A549 treated with CORT108297 at 1 μM for 4 hours (cell line): ENCODE data around the gene DENND4C. TPM values are rescaled to one million over a fixed set of nuclear protein-coding genes. Genes with fewer than 3 reads are reported as not detected.

Source experiments
- total RNA-seq: library from RNA; stranded (reverse); fragments of 200-300 nt; extraction: Qiagen RNA extraction; gene quantifications from 5 replicates; pipeline ENCODE4 v1.2.3, GENCODE V29; 2022

DENND4C gene
- 14.4 to 21.5 TPM (median 16.4 TPM) in 5 replicates for total RNA-seq

GRCh38 chr9:19230355-19231125 lies at the start of gene DENND4C:
Gene DENND4C (plus strand): TSS chr9:19230693. CDS start chr9:19276175, 45,482 bp downstream.

GRCh38 chr9:19408693-19409400 lies 178.4 kb downstream of the DENND4C start, which contains the start of gene ACER2:
Gene ACER2 (plus strand): TSS chr9:19409009. CDS start chr9:19409085, 76 bp downstream.

Other genes with a start within 250 kb of the DENND4C start
- not detected in 5 replicates for gene SAXO1, start 197.5 kb upstream of the DENND4C start, total RNA-seq
- gene RRAGA, start 181.3 kb upstream of the DENND4C start, total RNA-seq: 106 to 131 TPM (median 129 TPM) in 5 replicates
- gene HAUS6, start 127.8 kb upstream of the DENND4C start, total RNA-seq: 21.6 to 33.5 TPM (median 23.1 TPM) in 5 replicates
- 39.7 to 48.5 TPM (median 41.8 TPM) in 5 replicates for gene PLIN2, start 103.2 kb upstream of the DENND4C start, total RNA-seq
- gene RPS6, start 149.5 kb downstream of the DENND4C start, total RNA-seq: 2,115 to 2,890 TPM (median 2,698 TPM) in 5 replicates
- 2.0 to 3.2 TPM (median 2.5 TPM) in 5 replicates for gene ACER2, start 178.3 kb downstream of the DENND4C start, total RNA-seq